Suppressor macrophage treated with lipopolysaccharide for 1 hour (primary cell): Measurements from ENCODE around the gene HSPA9.
A peak's percentile ranks its signal among the peaks of the same experiment; 100 is the strongest.

Experiments used
- DNase-seq, 3 donors: peaks; one replicate each; pipeline ENCODE4 v3.0.0-alpha.2; 2020 to 2022

The HSPA9 gene

GRCh38 chr5:138595180-138595795 is 20.1 kb upstream of the HSPA9 start:
- DNase-seq, result no peak

- DNase-seq, result peak in 2 of 3 donors; percentile 34 to 40
Observed at GRCh38 chr5:138594305-138595058, 19.3 kb upstream of the HSPA9 start.

- DNase-seq, result no peak
Observed at GRCh38 chr5:138588013-138588788, 13.0 kb upstream of the HSPA9 start.

GRCh38 chr5:138585157-138585556 is 10.0 kb upstream of the HSPA9 start:
- DNase-seq, result no peak

GRCh38 chr5:138583984-138584637 is 8.9 kb upstream of the HSPA9 start:
- no peak for DNase-seq

GRCh38 chr5:138582959-138583358 is 7.8 kb upstream of the HSPA9 start:
- no peak for DNase-seq

GRCh38 chr5:138580777-138581176 is 5.6 kb upstream of the HSPA9 start:
- DNase-seq, result no peak

GRCh38 chr5:138580001-138580400 is 4.8 kb upstream of the HSPA9 start:
- DNase-seq, result no peak

- DNase-seq, result no peak
Observed at GRCh38 chr5:138579517-138579863, 4.3 kb upstream of the HSPA9 start.

- no peak for DNase-seq
Observed at GRCh38 chr5:138577452-138577851, 2.3 kb upstream of the HSPA9 start.

GRCh38 chr5:138574744-138575193 is 432 bp downstream of the HSPA9 start:
- DNase-seq, result no peak

- DNase-seq, result peak in 1 of 3 donors; percentile 4
Observed at GRCh38 chr5:138573949-138574670, 1.1 kb downstream of the HSPA9 start.

- no peak for DNase-seq
Observed at GRCh38 chr5:138573223-138573622, 2.0 kb downstream of the HSPA9 start.

- no peak for DNase-seq
Observed at GRCh38 chr5:138570871-138571270, 4.3 kb downstream of the HSPA9 start.

- no peak for DNase-seq
Observed at GRCh38 chr5:138569782-138570181, 5.4 kb downstream of the HSPA9 start.

- DNase-seq, result no peak
Observed at GRCh38 chr5:138568061-138568824, 7.0 kb downstream of the HSPA9 start.

GRCh38 chr5:138566792-138567191 is 8.4 kb downstream of the HSPA9 start:
- DNase-seq, result no peak

GRCh38 chr5:138565100-138565821 is 9.9 kb downstream of the HSPA9 start:
- no peak for DNase-seq

- no peak for DNase-seq
Observed at GRCh38 chr5:138564242-138564641, 11.0 kb downstream of the HSPA9 start.

- no peak for DNase-seq
Observed at GRCh38 chr5:138563340-138564118, 11.7 kb downstream of the HSPA9 start.
